Upper lobe of left lung (tissue), 6 donors: ENCODE measurements around the gene MXI1. TPM values are rescaled to one million over a fixed set of nuclear protein-coding genes. Genes with fewer than 3 reads are reported as not detected.

ENCODE experiments used
- ATAC-seq, 2 donors: fragments of 200-7000 bp; cut with Tn5 transposase; one replicate each; pipeline ENCODE4 v1.9.1; 2022; ENCODE audit warnings: mild to moderate bottlenecking in 2 of 2, moderate library complexity in 2 of 2; ENCODE audit not compliant: low FRiP score in 2 of 2
- DNase-seq, 2 donors: peaks; one replicate each; pipeline ENCODE4 v3.0.0-alpha.2; 2019 to 2020
- H3K27ac ChIP-seq, 4 donors: fragments of 200-600 bp; sonication (generic); one replicate each; pipeline ENCODE4 v1.5.1; 2016 to 2019
- H3K27me3 ChIP-seq, 4 donors: fragments of 200-600 bp; sonication (generic); one replicate each; pipeline ENCODE4 v1.5.1; 2017 to 2019
- H3K36me3 ChIP-seq, 4 donors: fragments of 200-600 bp; sonication (generic); one replicate each; pipeline ENCODE4 v1.5.1; 2016 to 2019
- H3K4me1 ChIP-seq, 4 donors: fragments of 200-600 bp; sonication (generic); one replicate each; pipeline ENCODE4 v1.5.1; 2018 to 2019
- H3K4me3 ChIP-seq, 4 donors: fragments of 200-600 bp; sonication (generic); one replicate each; pipeline ENCODE4 v1.5.1; 2017 to 2019; ENCODE audit warnings: mild to moderate bottlenecking in 2 of 4, moderate library complexity in 1 of 4
- H3K9me3 ChIP-seq, 4 donors: fragments of 200-600 bp; sonication (generic); one replicate each; pipeline ENCODE4 v1.5.1; 2018 to 2019
- EP300 ChIP-seq, 4 donors: sonication (generic); formaldehyde crosslinking; IDR thresholded peaks; one replicate each; pipeline ENCODE4 v1.5.1; 2017; ENCODE audit warnings: antibody characterized with exemption in 4 of 4, control low read depth in 2 of 4
- POLR2A ChIP-seq, 4 donors: fragments of 450-650 bp; IDR thresholded peaks; one replicate each; pipeline ENCODE4 v1.5.1; 2016 to 2017; ENCODE audit warnings: antibody characterized with exemption in 4 of 4, mild to moderate bottlenecking in 2 of 4
- POLR2AphosphoS5 ChIP-seq, 2 donors: sonication (generic); formaldehyde crosslinking; IDR thresholded peaks; one replicate each; pipeline ENCODE4 v1.5.1; 2017; ENCODE audit warnings: antibody characterized with exemption in 2 of 2
- WGBS, 2 donors: methylation state at CpG; one replicate each; pipeline ENCODE4 v1.1.5; 2017 to 2018; 5-methylcytosine and 5-hydroxymethylcytosine counted together
- total RNA-seq, 6 donors: library from RNA; depleted of rRNA in 4 of 6; stranded (reverse); fragments of >200 nt in 4 of 6; gene quantifications; one replicate each; pipeline versions ENCODE4 v1.1.0 to v1.2.1, GENCODE V29; 2016 to 2021
- TF ChIP-seq, protein P1 (sequence below), 6 experiments: fragments of 450-650 bp in 4 of 6; fragments of 200-600 bp in 2 of 6; sonication (generic) in 2 of 6; IDR thresholded peaks; one replicate each; pipeline ENCODE4 v1.5.1; 2016 to 2019; ENCODE audit warnings: antibody characterized with exemption in 6 of 6
- donor health status: DM: no; HTN: no; CAD: no; lungs with moderate emphysema.
- donor health status: DM: no; HTN: yes; CAD: no; lungs with severe emphysema.

The MXI1 gene
- total RNA-seq, 6 donors from 2014 or later: 27.7 to 90.1 (median 45.2) TPM

GRCh38 chr10:110313674-110314073, 106.3 kb downstream of the MXI1 start:
- no peaks in the 10 kb centered on the region for H3K9me3 ChIP-seq
- no peaks in the 10 kb centered on the region for H3K36me3 ChIP-seq
- no peak overlapping the region for H3K4me3 ChIP-seq
- ATAC-seq (no peak), DNase-seq (no peak)
- H3K27ac ChIP-seq: no peak overlapping the region
- WGBS, 2 donors: 74 to 78% methylated on average over 2 of the region's 2 CpGs
- H3K4me1 ChIP-seq: peaks cover 0 to 4% (median 1%) of the 10 kb centered on the region in 4 donors
- no peak for TF ChIP-seq POLR2AphosphoS5 (IDR thresholded peaks at IDR 0.05)
- TF ChIP-seq, protein P1, sequence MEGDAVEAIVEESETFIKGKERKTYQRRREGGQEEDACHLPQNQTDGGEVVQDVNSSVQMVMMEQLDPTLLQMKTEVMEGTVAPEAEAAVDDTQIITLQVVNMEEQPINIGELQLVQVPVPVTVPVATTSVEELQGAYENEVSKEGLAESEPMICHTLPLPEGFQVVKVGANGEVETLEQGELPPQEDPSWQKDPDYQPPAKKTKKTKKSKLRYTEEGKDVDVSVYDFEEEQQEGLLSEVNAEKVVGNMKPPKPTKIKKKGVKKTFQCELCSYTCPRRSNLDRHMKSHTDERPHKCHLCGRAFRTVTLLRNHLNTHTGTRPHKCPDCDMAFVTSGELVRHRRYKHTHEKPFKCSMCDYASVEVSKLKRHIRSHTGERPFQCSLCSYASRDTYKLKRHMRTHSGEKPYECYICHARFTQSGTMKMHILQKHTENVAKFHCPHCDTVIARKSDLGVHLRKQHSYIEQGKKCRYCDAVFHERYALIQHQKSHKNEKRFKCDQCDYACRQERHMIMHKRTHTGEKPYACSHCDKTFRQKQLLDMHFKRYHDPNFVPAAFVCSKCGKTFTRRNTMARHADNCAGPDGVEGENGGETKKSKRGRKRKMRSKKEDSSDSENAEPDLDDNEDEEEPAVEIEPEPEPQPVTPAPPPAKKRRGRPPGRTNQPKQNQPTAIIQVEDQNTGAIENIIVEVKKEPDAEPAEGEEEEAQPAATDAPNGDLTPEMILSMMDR (IDR thresholded peaks at IDR 0.05): no peak
- H3K27me3 ChIP-seq: no peaks in the 10 kb centered on the region

DNA sequence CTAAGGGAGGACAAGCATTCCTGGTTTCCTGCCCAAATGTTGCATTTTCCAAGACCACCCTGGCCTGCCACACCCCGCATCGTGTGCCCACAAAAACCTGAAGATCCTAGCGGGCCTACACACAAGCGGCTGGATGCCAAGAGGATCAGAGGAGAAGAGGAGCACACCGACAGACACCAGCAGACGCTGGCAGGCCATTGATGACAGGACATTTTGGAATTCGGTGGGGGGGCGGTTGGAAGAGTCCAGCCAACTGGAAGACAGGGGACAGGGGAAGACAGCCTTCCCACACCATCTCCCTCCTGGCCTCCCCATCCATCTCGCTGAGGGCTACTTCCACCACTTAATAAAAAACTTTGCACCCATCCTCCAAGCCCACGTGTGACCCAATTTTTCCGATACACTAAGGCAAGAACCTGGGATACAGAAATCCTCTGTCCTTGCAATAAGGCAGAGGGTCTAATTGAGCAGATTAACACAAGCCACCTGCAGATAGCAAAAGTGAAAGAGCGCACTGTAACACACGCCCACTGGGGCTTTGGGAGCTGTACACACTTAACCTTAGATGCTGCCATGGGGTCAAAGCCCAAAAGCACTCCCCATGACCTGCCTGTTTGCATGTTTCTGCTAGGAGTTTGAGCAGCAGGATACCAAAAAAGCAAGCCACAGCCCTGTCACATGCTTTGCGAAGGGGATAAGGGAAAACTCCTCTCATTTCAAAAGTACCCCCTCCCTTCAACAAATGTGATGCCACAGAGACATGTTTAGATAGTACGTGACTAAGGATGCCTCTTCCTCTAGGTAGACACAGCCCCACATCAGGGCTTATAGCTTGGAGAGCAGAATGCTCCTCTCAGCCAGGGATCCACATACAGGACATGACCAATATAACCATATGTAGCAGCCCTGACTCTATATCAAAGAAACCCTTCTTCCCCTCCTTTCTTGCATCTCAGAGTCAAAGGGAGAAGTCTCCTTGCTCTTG, 110.8 kb downstream of the MXI1 start:
- Histone ChIP-seq H3K4me3 (no peak overlapping the region), H3K9me3 (peaks cover 0 to 3% (median 0%) of the 10 kb centered on the region in 4 donors), H3K27me3 (no peaks in the 10 kb centered on the region), H3K36me3 (no peaks in the 10 kb centered on the region), H3K27ac (no peak overlapping the region), H3K4me1 (no peaks in the 10 kb centered on the region)
- TF ChIP-seq, protein P1 (IDR thresholded peaks at IDR 0.05): no peak
- no peak for TF ChIP-seq POLR2A (IDR thresholded peaks at IDR 0.05)
- no peak for TF ChIP-seq POLR2AphosphoS5 (IDR thresholded peaks at IDR 0.05)
- TF ChIP-seq EP300 (IDR thresholded peaks at IDR 0.05): no peak
- no peak for ATAC-seq
- WGBS, 2 donors: 90 to 91% methylated on average over 15 of the region's 15 CpGs
- DNase-seq: no peak

- H3K4me3 ChIP-seq: no peak overlapping the region
- H3K36me3 ChIP-seq: no peaks in the 10 kb centered on the region
- no peaks in the 10 kb centered on the region for H3K27me3 ChIP-seq
- 88 to 92% methylated on average over 6 of the region's 6 CpGs for WGBS, 2 donors
- ATAC-seq: no peak
- no peak for DNase-seq
- H3K27ac ChIP-seq: no peak overlapping the region
- H3K9me3 ChIP-seq: peaks cover 0 to 3% (median 0%) of the 10 kb centered on the region in 4 donors
- no peaks in the 10 kb centered on the region for H3K4me1 ChIP-seq
- TF ChIP-seq EP300 (IDR thresholded peaks at IDR 0.05) (no peak), POLR2A (IDR thresholded peaks at IDR 0.05) (no peak), POLR2AphosphoS5 (IDR thresholded peaks at IDR 0.05) (no peak)
- TF ChIP-seq, protein P1 (IDR thresholded peaks at IDR 0.05): no peak
Measured at GRCh38 chr10:110321869-110322620, 114.6 kb downstream of the MXI1 start.

DNA sequence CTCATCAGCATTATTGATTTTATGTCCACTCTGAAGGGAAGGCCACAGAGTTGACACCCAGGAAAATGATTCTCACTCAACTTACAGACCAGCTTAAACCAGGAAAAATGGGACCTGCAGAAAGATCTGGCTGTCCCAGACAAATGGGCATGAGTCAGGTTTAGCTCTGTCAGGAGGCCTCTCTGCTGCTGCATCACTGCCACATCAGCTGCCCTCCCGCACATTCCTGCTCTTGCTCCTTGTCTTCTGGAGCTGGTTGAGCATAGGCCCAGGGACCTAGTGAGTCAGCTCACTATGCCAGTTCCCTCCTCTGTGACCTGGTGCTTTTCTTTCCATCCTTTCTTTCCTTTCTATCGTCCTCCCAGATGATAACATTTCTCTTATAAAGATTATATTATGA, 116.1 kb downstream of the MXI1 start:
- no peaks in the 10 kb centered on the region for H3K36me3 ChIP-seq
- TF ChIP-seq POLR2AphosphoS5 (IDR thresholded peaks at IDR 0.05): no peak
- TF ChIP-seq, protein P1 (IDR thresholded peaks at IDR 0.05): no peak
- no peak for TF ChIP-seq EP300 (IDR thresholded peaks at IDR 0.05)
- TF ChIP-seq POLR2A (IDR thresholded peaks at IDR 0.05): no peak
- DNase-seq: no peak
- 61 to 64% methylated on average over 2 of the region's 2 CpGs for WGBS, 2 donors
- H3K27me3 ChIP-seq: no peaks in the 10 kb centered on the region
- peaks cover 0 to 3% (median 0%) of the 10 kb centered on the region in 4 donors for H3K9me3 ChIP-seq
- H3K4me1 ChIP-seq: no peaks in the 10 kb centered on the region
- ATAC-seq: no peak
- H3K4me3 ChIP-seq: no peak overlapping the region
- no peak overlapping the region for H3K27ac ChIP-seq
